EL (cell line): ENCODE measurements around the gene MITD1.
A peak's percentile ranks its signal among the peaks of the same experiment; 100 is the strongest.
"Not testable (repeated sequence)": the region's sequence is repeated elsewhere in the genome, so short reads cannot be mapped to it uniquely, and the experiment has no call there.

ENCODE experiments used
- DNase-seq: peaks from one replicate; pipeline ENCODE4 v3.0.0-alpha.2; 2016

MITD1 gene

GRCh38 chr2:99154643-99155536 is 26.0 kb downstream of the MITD1 start, which contains the start of the genes LIPT1 and TSGA10:
LIPT1 (plus strand) TSS chr2:99154967; CDS start chr2:99161958, 6,991 bp downstream.
TSGA10 (minus strand) TSS chr2:99154942; CDS start chr2:99109439, 45,503 bp downstream.
- peak; percentile 91 for DNase-seq

GRCh38 chr2:99153921-99154604 is 26.8 kb downstream of the MITD1 start:
- DNase-seq = no peak

- no peak for DNase-seq
These were observed 28.5 kb downstream of the MITD1 start for GRCh38 chr2:99152199-99152895.

- no peak for DNase-seq
These were observed 30.2 kb downstream of the MITD1 start for GRCh38 chr2:99150706-99151105.

GRCh38 chr2:99141110-99142108 is 39.4 kb downstream of the MITD1 start, which contains the start of gene C2orf15:
C2orf15 (plus strand) TSS chr2:99141707; CDS start chr2:99150559, 8,852 bp downstream.
- peak; percentile 90 for DNase-seq

GRCh38 chr2:99140860-99141109 is 40.1 kb downstream of the MITD1 start:
- DNase-seq = peak; percentile 53

- DNase-seq = no peak
These were observed 40.6 kb downstream of the MITD1 start for GRCh38 chr2:99140056-99140859.

GRCh38 chr2:99139003-99139402 is 41.9 kb downstream of the MITD1 start:
- DNase-seq = no peak

GRCh38 chr2:99135044-99135556 is 45.8 kb downstream of the MITD1 start:
- DNase-seq = not testable (repeated sequence)

GRCh38 chr2:99127981-99128380 is 52.9 kb downstream of the MITD1 start:
- no peak for DNase-seq
